Stimulated activated memory B cell treated with anti-CD40 and anti-IgM and Interleukin-4, amounts not matched to agents 10 μg/mL and 1 μg/mL and 100 μg/mL, for 72 hours (primary cell): ENCODE data around the gene GREM1.

Experiments
- ATAC-seq: fragments of 150-1000 bp; cut with Tn5 transposase; 2 replicates; pipeline ENCODE4 v1.10.0; 2021
- H3K27ac Mint-ChIP-seq: one replicate; pipeline ENCODE4 v1.8.0; 2022; ENCODE audit warnings: mild to moderate bottlenecking, mixed read lengths
- H3K27me3 Mint-ChIP-seq: one replicate; pipeline ENCODE4 v1.8.0; 2022; ENCODE audit warnings: mixed read lengths
- H3K36me3 Mint-ChIP-seq: one replicate; pipeline ENCODE4 v1.8.0; 2022; ENCODE audit warnings: mixed read lengths
- H3K4me1 Mint-ChIP-seq: one replicate; pipeline ENCODE4 v1.8.0; 2022; ENCODE audit warnings: mixed read lengths
- H3K4me3 Mint-ChIP-seq: one replicate; pipeline ENCODE4 v1.8.0; 2022; ENCODE audit warnings: mild to moderate bottlenecking, moderate library complexity, mixed read lengths
- H3K9me3 Mint-ChIP-seq: one replicate; pipeline ENCODE4 v1.8.0; 2022; ENCODE audit warnings: mixed read lengths

GREM1 gene

GRCh38 chr15:32715276-32715675, 2.5 kb upstream of the GREM1 start:
- no peaks in the 10 kb centered on the region for H3K9me3 Mint-ChIP-seq
- ATAC-seq: peak; percentile 28
- no peaks in the 10 kb centered on the region for H3K36me3 Mint-ChIP-seq
- H3K4me3 Mint-ChIP-seq: no peak overlapping the region
- peaks cover 75% of the 10 kb centered on the region for H3K27me3 Mint-ChIP-seq
- H3K4me1 Mint-ChIP-seq: peaks cover 26% of the 10 kb centered on the region
- H3K27ac Mint-ChIP-seq: no peak overlapping the region

GRCh38 chr15:32716216-32716914, 1.4 kb upstream of the GREM1 start:
- peak overlapping the region; percentile 22 for H3K4me3 Mint-ChIP-seq
- H3K36me3 Mint-ChIP-seq: no peaks in the 10 kb centered on the region
- no peak overlapping the region for H3K27ac Mint-ChIP-seq
- peaks cover 26% of the 10 kb centered on the region for H3K4me1 Mint-ChIP-seq
- H3K9me3 Mint-ChIP-seq: no peaks in the 10 kb centered on the region
- peaks cover 85% of the 10 kb centered on the region for H3K27me3 Mint-ChIP-seq
- no peak for ATAC-seq

GRCh38 chr15:32716915-32717425, 834 bp upstream of the GREM1 start:
- Mint-ChIP-seq H3K27ac (no peak overlapping the region), H3K4me3 (peak overlapping the region; percentile 22), H3K27me3 (peaks cover 82% of the 10 kb centered on the region), H3K36me3 (no peaks in the 10 kb centered on the region), H3K9me3 (no peaks in the 10 kb centered on the region), H3K4me1 (peaks cover 26% of the 10 kb centered on the region)
- ATAC-seq: no peak

GRCh38 chr15:32718227-32718820, 520 bp downstream of the GREM1 start:
- H3K4me1 Mint-ChIP-seq: peaks cover 26% of the 10 kb centered on the region
- H3K27me3 Mint-ChIP-seq: peaks cover 70% of the 10 kb centered on the region
- H3K4me3 Mint-ChIP-seq: peak overlapping the region; percentile 54
- H3K27ac Mint-ChIP-seq: no peak overlapping the region
- no peak for ATAC-seq
- no peaks in the 10 kb centered on the region for H3K36me3 Mint-ChIP-seq
- no peaks in the 10 kb centered on the region for H3K9me3 Mint-ChIP-seq

GRCh38 chr15:32718821-32719716, 1.3 kb downstream of the GREM1 start:
- Mint-ChIP-seq H3K27ac (no peak overlapping the region), H3K27me3 (peaks cover 66% of the 10 kb centered on the region), H3K36me3 (no peaks in the 10 kb centered on the region), H3K9me3 (no peaks in the 10 kb centered on the region), H3K4me1 (peaks cover 26% of the 10 kb centered on the region), H3K4me3 (peak overlapping the region; percentile 54)
- no peak for ATAC-seq

- H3K4me3 Mint-ChIP-seq: no peak overlapping the region
- H3K36me3 Mint-ChIP-seq: no peaks in the 10 kb centered on the region
- H3K4me1 Mint-ChIP-seq: peaks cover 24% of the 10 kb centered on the region
- peaks cover 64% of the 10 kb centered on the region for H3K27me3 Mint-ChIP-seq
- no peak for ATAC-seq
- no peaks in the 10 kb centered on the region for H3K9me3 Mint-ChIP-seq
- no peak overlapping the region for H3K27ac Mint-ChIP-seq
Observed at GRCh38 chr15:32721596-32721995, 3.8 kb downstream of the GREM1 start.

GRCh38 chr15:32722136-32722535, 4.3 kb downstream of the GREM1 start:
- Mint-ChIP-seq H3K9me3 (no peaks in the 10 kb centered on the region), H3K36me3 (no peaks in the 10 kb centered on the region), H3K4me3 (no peak overlapping the region), H3K27me3 (peaks cover 63% of the 10 kb centered on the region), H3K27ac (no peak overlapping the region), H3K4me1 (peaks cover 19% of the 10 kb centered on the region)
- no peak for ATAC-seq

GRCh38 chr15:32723171-32723948, 5.6 kb downstream of the GREM1 start:
- Mint-ChIP-seq H3K27me3 (peaks cover 59% of the 10 kb centered on the region), H3K9me3 (peaks cover 3% of the 10 kb centered on the region), H3K4me1 (peaks cover 11% of the 10 kb centered on the region), H3K27ac (no peak overlapping the region), H3K4me3 (no peak overlapping the region), H3K36me3 (no peaks in the 10 kb centered on the region)
- peak; percentile 82 for ATAC-seq

- H3K36me3 Mint-ChIP-seq: no peaks in the 10 kb centered on the region
- H3K4me1 Mint-ChIP-seq: peaks cover 8% of the 10 kb centered on the region
- peaks cover 68% of the 10 kb centered on the region for H3K27me3 Mint-ChIP-seq
- H3K27ac Mint-ChIP-seq: no peak overlapping the region
- H3K4me3 Mint-ChIP-seq: no peak overlapping the region
- no peak for ATAC-seq
- H3K9me3 Mint-ChIP-seq: peaks cover 3% of the 10 kb centered on the region
Observed at GRCh38 chr15:32729700-32730395, 12.0 kb downstream of the GREM1 start.

GRCh38 chr15:32730677-32731654, 13.2 kb downstream of the GREM1 start:
- Mint-ChIP-seq H3K9me3 (peaks cover 3% of the 10 kb centered on the region), H3K27me3 (peaks cover 65% of the 10 kb centered on the region)
- ATAC-seq: peak; percentile 61

GRCh38 chr15:32732574-32733157, 14.9 kb downstream of the GREM1 start:
- peaks cover 50% of the 10 kb centered on the region for H3K27me3 Mint-ChIP-seq
- H3K27ac Mint-ChIP-seq: no peak overlapping the region

More at GRCh38 chr15:32730677-32731654, 13.2 kb downstream of the GREM1 start:
- Mint-ChIP-seq H3K4me3 (peak overlapping the region; percentile 29), H3K36me3 (no peaks in the 10 kb centered on the region), H3K27ac (peak overlapping the region; percentile 31), H3K4me1 (peaks cover 8% of the 10 kb centered on the region)

GRCh38 chr15:32733281-32733680, 15.5 kb downstream of the GREM1 start:
- Mint-ChIP-seq H3K27ac (no peak overlapping the region), H3K4me3 (no peak overlapping the region), H3K4me1 (peaks cover 8% of the 10 kb centered on the region), H3K27me3 (peaks cover 47% of the 10 kb centered on the region), H3K36me3 (no peaks in the 10 kb centered on the region), H3K9me3 (no peaks in the 10 kb centered on the region)
- ATAC-seq: no peak

More at GRCh38 chr15:32732574-32733157, 14.9 kb downstream of the GREM1 start:
- Mint-ChIP-seq H3K4me1 (peaks cover 8% of the 10 kb centered on the region), H3K4me3 (no peak overlapping the region), H3K9me3 (peaks cover 2% of the 10 kb centered on the region), H3K36me3 (no peaks in the 10 kb centered on the region)
- ATAC-seq: no peak
